Panc1 (cell line): ENCODE results near the gene ALG6. TPM values are rescaled to one million over a fixed set of nuclear protein-coding genes. Genes with fewer than 3 reads are reported as not detected.

Experiments used
- ATAC-seq: fragments of 200-7000 bp; cut with Tn5 transposase; 2 replicates; pipeline ENCODE4 v1.9.1; 2020; ENCODE audit warnings: mild to moderate bottlenecking, moderate library complexity
- BruUV-seq: library from RNA; stranded (reverse); fragments of 400-500 nt; replicated peaks from 2 replicates; lab custom pipeline; 2021; lab: Mats Ljungman, UMichigan
- CTCF ChIA-PET: fragments of 300-600 bp; sonication (Branson Sonifier 250); formaldehyde crosslinking; loops from one replicate; lab custom pipeline; 2022; ENCODE audit warnings: antibody characterized with exemption; lab: Charles Lee
- POLR2A ChIA-PET: fragments of 300-600 bp; sonication (Branson Sonifier 250); formaldehyde crosslinking; loops from one replicate; lab custom pipeline; 2022; ENCODE audit warnings: antibody characterized with exemption; lab: Charles Lee
- DNase-seq: peaks from one replicate; pipeline ENCODE4 v3.0.0-alpha.2; 2010; ENCODE audit warnings: low read depth, low spot score
- H3K27ac ChIP-seq: 2 replicates; pipeline ENCODE4 v1.5.1; 2011; ENCODE audit warnings: mild to moderate bottlenecking, low read length, inconsistent platforms
- H3K27me3 ChIP-seq: fragments of 200-500 bp; sonication (Bioruptor generic); 2 replicates; pipeline ENCODE4 v1.6.0; 2014; ENCODE audit warnings: low read length, inconsistent platforms; ENCODE audit not compliant: control insufficient read depth, insufficient read depth
- H3K36me3 ChIP-seq: fragments of 200-500 bp; sonication (Bioruptor generic); 2 replicates; pipeline ENCODE4 v1.5.1; 2014; ENCODE audit warnings: inconsistent platforms, mild to moderate bottlenecking, low read length, moderate library complexity; ENCODE audit not compliant: control insufficient read depth, insufficient read depth
- H3K4me1 ChIP-seq: 2 replicates; pipeline ENCODE4 v1.5.1; 2011; ENCODE audit warnings: inconsistent platforms, mild to moderate bottlenecking, low read length, moderate library complexity; ENCODE audit not compliant: control insufficient read depth, insufficient read depth
- H3K4me3 ChIP-seq, 2 experiments: 2 replicates each; pipeline ENCODE4 v1.5.1; 2011 to 2012; ENCODE audit warnings: low read depth in 2 of 2, low read length in 2 of 2, mild to moderate bottlenecking in 2 of 2, inconsistent platforms in 1 of 2, moderate library complexity in 1 of 2
- H3K9me3 ChIP-seq: fragments of 200-500 bp; sonication (Bioruptor generic); 2 replicates; pipeline ENCODE4 v1.5.1; 2014; ENCODE audit warnings: low read depth, mild to moderate bottlenecking, inconsistent platforms, low read length, moderate library complexity; ENCODE audit not compliant: control insufficient read depth, insufficient read depth
- CTCF ChIP-seq: fragments of 450-650 bp; IDR thresholded peaks from 2 replicates; pipeline ENCODE4 v1.5.1; 2017; ENCODE audit warnings: mild to moderate bottlenecking
- POLR2AphosphoS5 ChIP-seq: IDR thresholded peaks from 2 replicates; pipeline ENCODE4 v1.6.1; 2012; ENCODE audit warnings: mild to moderate bottlenecking, low read depth, low read length, moderate library complexity
- SIN3A ChIP-seq: IDR thresholded peaks from 2 replicates; pipeline ENCODE4 v1.6.1; 2012; ENCODE audit warnings: low read depth, mild to moderate bottlenecking, low read length, moderate library complexity, borderline replicate concordance; ENCODE audit not compliant: insufficient read depth
- TCF7L2 ChIP-seq: IDR thresholded peaks from 2 replicates; pipeline ENCODE4 v1.6.1; 2011; ENCODE audit warnings: mild to moderate bottlenecking, low read depth, low read length, inconsistent platforms
- in situ Hi-C: cut with HindIII; loops from 2 replicates; pipeline ENCODE4 v1.10.0; 2016; ENCODE audit warnings: low sequenced_read_pairs, low pct_unique_long_range_greater_than_20kb
- intact Hi-C: fragments of 100-400 bp; cut with micrococcal nuclease; formaldehyde crosslinking; loops from one replicate; pipeline ENCODE4 v1.10.0; 2022; ENCODE audit not compliant: unreplicated experiment
- total RNA-seq: library from RNA; stranded (reverse); gene quantifications from one replicate; pipeline ENCODE4 v1.2.1, GENCODE V29; 2021; ENCODE audit not compliant: unreplicated experiment
- TF ChIP-seq, protein P1 (sequence below), 2 experiments: IDR thresholded peaks; 2 replicates each; pipeline ENCODE4 v1.6.1; 2011 to 2012; ENCODE audit warnings: low read depth in 2 of 2, control low read depth in 1 of 2, low read length in 1 of 2, mild to moderate bottlenecking in 1 of 2, moderate library complexity in 1 of 2; ENCODE audit not compliant: insufficient read depth in 1 of 2

ALG6 gene
- total RNA-seq, 1 experiment from 2014 or later: 22.6 TPM

GRCh38 chr1:63321785-63322113, 45.7 kb upstream of the ALG6 start:
- POLR2A ChIA-PET: no interaction called here
- intact Hi-C loops (no loop called here), in situ Hi-C loops (no loop called here)
- H3K27me3 ChIP-seq: no peaks in the 10 kb centered on the region; the same call in 1 of the 2 replicates
- H3K9me3 ChIP-seq: no peaks in the 10 kb centered on the region
- DNase-seq: no peak
- H3K27ac ChIP-seq: peak overlapping the region; percentile 48; the same call in 1 of the 2 replicates
- peak overlapping the region; percentile 64 to 68 for H3K4me3 ChIP-seq
- ATAC-seq: no peak
- CTCF ChIA-PET: no interaction called here
- no TSS peak for BruUV-seq
- H3K4me1 ChIP-seq: peaks cover 10% of the 10 kb centered on the region
- TF ChIP-seq SIN3A: no peak
- TF ChIP-seq POLR2AphosphoS5: no peak
- TF ChIP-seq CTCF: no peak
- TF ChIP-seq, protein P1, sequence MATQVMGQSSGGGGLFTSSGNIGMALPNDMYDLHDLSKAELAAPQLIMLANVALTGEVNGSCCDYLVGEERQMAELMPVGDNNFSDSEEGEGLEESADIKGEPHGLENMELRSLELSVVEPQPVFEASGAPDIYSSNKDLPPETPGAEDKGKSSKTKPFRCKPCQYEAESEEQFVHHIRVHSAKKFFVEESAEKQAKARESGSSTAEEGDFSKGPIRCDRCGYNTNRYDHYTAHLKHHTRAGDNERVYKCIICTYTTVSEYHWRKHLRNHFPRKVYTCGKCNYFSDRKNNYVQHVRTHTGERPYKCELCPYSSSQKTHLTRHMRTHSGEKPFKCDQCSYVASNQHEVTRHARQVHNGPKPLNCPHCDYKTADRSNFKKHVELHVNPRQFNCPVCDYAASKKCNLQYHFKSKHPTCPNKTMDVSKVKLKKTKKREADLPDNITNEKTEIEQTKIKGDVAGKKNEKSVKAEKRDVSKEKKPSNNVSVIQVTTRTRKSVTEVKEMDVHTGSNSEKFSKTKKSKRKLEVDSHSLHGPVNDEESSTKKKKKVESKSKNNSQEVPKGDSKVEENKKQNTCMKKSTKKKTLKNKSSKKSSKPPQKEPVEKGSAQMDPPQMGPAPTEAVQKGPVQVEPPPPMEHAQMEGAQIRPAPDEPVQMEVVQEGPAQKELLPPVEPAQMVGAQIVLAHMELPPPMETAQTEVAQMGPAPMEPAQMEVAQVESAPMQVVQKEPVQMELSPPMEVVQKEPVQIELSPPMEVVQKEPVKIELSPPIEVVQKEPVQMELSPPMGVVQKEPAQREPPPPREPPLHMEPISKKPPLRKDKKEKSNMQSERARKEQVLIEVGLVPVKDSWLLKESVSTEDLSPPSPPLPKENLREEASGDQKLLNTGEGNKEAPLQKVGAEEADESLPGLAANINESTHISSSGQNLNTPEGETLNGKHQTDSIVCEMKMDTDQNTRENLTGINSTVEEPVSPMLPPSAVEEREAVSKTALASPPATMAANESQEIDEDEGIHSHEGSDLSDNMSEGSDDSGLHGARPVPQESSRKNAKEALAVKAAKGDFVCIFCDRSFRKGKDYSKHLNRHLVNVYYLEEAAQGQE (IDR thresholded peaks at IDR 0.05; ENCODE audit: insufficient read depth in 1 of 2, low read depth in 2 of 2, low read length in 1 of 2): no peak
- TF ChIP-seq TCF7L2: no peak
- no peaks in the 10 kb centered on the region for H3K36me3 ChIP-seq

DNA sequence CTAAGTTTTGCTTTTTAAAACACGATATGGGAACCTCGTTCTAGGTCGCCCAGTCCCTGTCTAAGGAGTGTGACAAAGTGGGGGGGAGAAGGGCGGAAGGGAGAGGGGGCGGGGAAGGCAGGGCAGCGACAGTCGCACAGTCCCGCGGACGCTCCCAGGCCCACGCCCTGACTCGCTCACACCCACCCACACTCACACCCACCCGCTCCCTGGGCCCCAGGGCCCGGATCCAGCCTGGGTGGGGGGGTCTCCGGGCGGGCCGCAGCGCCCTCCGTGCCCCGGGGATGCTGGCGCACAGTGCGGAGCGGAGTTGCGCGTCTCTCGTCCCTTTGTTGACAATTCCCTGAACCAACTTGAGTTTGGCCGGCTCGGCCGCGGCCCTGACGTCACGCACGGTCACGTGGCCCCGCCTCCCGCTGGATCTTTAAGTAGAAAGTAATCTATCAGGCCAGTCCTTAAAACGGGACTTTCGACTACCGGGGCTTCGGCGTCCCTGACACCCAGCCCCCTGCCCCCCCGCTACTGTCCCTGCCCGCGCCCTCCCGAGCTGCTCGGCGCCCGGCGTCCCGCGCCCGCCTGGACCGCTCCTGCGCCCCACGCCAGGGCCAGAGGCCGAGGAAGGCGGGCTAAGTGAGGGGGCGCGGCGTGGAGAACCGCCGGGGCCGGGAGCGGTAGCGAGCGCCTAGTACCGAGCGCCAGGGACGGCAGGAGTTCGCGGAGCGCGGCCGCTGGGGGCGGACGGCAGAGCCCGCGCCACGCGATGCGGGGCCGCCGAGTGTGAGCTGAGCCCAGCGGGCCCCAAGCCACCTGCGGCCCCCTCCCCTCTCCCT, 45.1 kb upstream of the ALG6 start, which contains the start of gene FOXD3:
Gene FOXD3, plus strand, starts transcription at position 454 of the 830 bp plus-strand sequence. CDS start 492 bp downstream, outside the sequence.
- intact Hi-C loops (no loop called here), in situ Hi-C loops (no loop called here)
- peak within 1 kb of the TSS; percentile 48; the same call in 1 of the 2 replicates for H3K27ac ChIP-seq
- CTCF ChIA-PET: no interaction called here
- H3K27me3 ChIP-seq: no peaks in the 10 kb centered on the region; the same call in 1 of the 2 replicates
- POLR2A ChIA-PET: no interaction called here
- H3K4me1 ChIP-seq: peaks cover 10% of the 10 kb centered on the region
- TF ChIP-seq CTCF (no peak), TCF7L2 (no peak), SIN3A (0 out of 2 replicates have a peak, but pooled peaks have one; percentile 72)
- TF ChIP-seq, protein P1 (IDR thresholded peaks at IDR 0.05; ENCODE audit: insufficient read depth in 1 of 2, low read depth in 2 of 2, low read length in 1 of 2): no peak
- no TSS peak for BruUV-seq
- no peaks in the 10 kb centered on the region for H3K36me3 ChIP-seq
- no peaks in the 10 kb centered on the region for H3K9me3 ChIP-seq
- peak within 1 kb of the TSS; percentile 64 to 68 for H3K4me3 ChIP-seq
- peak; percentile 83 for ATAC-seq
- DNase-seq: no peak
